HFFc6 (cell line): ENCODE results near the gene HNRNPLL. TPM values are rescaled to one million over a fixed set of nuclear protein-coding genes. Genes with fewer than 3 reads are reported as not detected.

ENCODE experiments used
- DNase-seq: peaks from one replicate; pipeline ENCODE4 v3.0.0-alpha.2; 2018
- H3K27ac Mint-ChIP-seq: 2 replicates; pipeline ENCODE4 v1.8.0; 2020; ENCODE audit warnings: mild to moderate bottlenecking, mixed read lengths
- H3K27me3 Mint-ChIP-seq: 2 replicates; pipeline ENCODE4 v1.8.0; 2021; ENCODE audit warnings: mild to moderate bottlenecking, moderate library complexity, mixed read lengths; ENCODE audit not compliant: insufficient read depth
- H3K36me3 Mint-ChIP-seq: 2 replicates; pipeline ENCODE4 v1.8.0; 2021; ENCODE audit warnings: low read depth, mixed read lengths
- H3K4me1 Mint-ChIP-seq: 2 replicates; pipeline ENCODE4 v1.8.0; 2020; ENCODE audit warnings: low read depth, mixed read lengths
- H3K4me3 Mint-ChIP-seq: 2 replicates; pipeline ENCODE4 v1.8.0; 2020; ENCODE audit warnings: mild to moderate bottlenecking, moderate library complexity, mixed read lengths
- H3K9me3 Mint-ChIP-seq: 2 replicates; pipeline ENCODE4 v1.8.0; 2020; ENCODE audit warnings: mild to moderate bottlenecking, mixed read lengths
- total RNA-seq, 6 experiments: library from RNA; stranded (reverse); fragmentation: NEBNext Ultra II Directional; extraction: Animal tissue kit (Norgen Biotek cat#: 25700); gene quantifications; 2 replicates in 1 of 6; 3 replicates in 5 of 6; pipeline ENCODE4 v1.2.3, GENCODE V29; 2021
- TF ChIP-seq, protein P1 (sequence below): fragments of 200-600 bp; sonication (generic); IDR thresholded peaks from 2 replicates; pipeline ENCODE4 v1.5.0; 2021; ENCODE audit warnings: antibody characterized with exemption, mild to moderate bottlenecking

HNRNPLL gene
- total RNA-seq, 6 experiments from 2014 or later, result 45.5 to 57.5 (median 50.2) TPM

DNA sequence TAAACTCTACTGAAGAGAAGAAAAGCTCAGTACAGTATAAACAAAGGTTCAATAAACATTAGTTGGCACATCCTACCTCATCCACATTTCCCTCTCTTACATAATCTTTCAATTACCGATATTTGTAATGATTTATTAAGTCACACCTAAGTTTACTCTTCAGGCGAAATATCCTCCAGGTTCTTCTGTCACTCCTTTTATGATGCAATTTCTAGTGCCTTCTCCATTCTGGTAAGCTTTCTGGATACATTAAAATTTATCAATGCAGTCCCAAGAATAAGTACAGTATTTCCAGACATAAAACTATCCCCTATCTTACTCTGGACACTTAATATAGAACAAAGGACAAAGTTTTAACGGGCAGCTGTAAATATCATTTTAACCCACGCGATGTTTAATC lies 5.6 kb downstream of the HNRNPLL start:
- Mint-ChIP-seq H3K27ac (no peak overlapping the region), H3K27me3 (no peaks in the 10 kb centered on the region; the same call in 1 of the 2 replicates), H3K4me1 (peaks cover 63% of the 10 kb centered on the region), H3K9me3 (no peaks in the 10 kb centered on the region), H3K36me3 (peaks cover 7% of the 10 kb centered on the region), H3K4me3 (no peak overlapping the region)
- no peak for DNase-seq
- TF ChIP-seq, protein P1, sequence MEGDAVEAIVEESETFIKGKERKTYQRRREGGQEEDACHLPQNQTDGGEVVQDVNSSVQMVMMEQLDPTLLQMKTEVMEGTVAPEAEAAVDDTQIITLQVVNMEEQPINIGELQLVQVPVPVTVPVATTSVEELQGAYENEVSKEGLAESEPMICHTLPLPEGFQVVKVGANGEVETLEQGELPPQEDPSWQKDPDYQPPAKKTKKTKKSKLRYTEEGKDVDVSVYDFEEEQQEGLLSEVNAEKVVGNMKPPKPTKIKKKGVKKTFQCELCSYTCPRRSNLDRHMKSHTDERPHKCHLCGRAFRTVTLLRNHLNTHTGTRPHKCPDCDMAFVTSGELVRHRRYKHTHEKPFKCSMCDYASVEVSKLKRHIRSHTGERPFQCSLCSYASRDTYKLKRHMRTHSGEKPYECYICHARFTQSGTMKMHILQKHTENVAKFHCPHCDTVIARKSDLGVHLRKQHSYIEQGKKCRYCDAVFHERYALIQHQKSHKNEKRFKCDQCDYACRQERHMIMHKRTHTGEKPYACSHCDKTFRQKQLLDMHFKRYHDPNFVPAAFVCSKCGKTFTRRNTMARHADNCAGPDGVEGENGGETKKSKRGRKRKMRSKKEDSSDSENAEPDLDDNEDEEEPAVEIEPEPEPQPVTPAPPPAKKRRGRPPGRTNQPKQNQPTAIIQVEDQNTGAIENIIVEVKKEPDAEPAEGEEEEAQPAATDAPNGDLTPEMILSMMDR, result no peak

DNA sequence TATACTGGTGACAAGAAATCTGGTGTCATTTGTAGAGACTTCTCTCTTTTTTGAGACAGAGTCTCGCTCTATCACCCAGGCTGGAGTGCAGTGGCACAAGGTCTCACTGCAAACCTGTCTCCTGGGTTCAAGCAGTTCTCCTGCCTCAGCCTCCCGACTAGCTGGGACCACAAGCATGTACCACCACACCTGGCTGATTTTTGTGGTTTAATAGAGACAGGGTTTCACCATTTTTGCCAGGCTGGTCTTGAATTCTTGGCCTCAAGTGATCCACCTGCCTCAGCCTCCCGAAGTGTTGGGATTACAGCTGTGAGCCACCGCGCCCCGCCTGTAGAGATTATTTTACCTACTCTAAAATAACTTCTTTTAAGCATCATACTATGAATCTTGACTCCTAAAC lies 6.5 kb downstream of the HNRNPLL start:
- peaks cover 68% of the 10 kb centered on the region for H3K4me1 Mint-ChIP-seq
- peaks cover 7% of the 10 kb centered on the region for H3K36me3 Mint-ChIP-seq
- no peaks in the 10 kb centered on the region for H3K9me3 Mint-ChIP-seq
- TF ChIP-seq, protein P1, result no peak
- H3K27me3 Mint-ChIP-seq, result no peaks in the 10 kb centered on the region; the same call in 1 of the 2 replicates
- no peak overlapping the region for H3K27ac Mint-ChIP-seq
- no peak for DNase-seq
- no peak overlapping the region for H3K4me3 Mint-ChIP-seq

DNA sequence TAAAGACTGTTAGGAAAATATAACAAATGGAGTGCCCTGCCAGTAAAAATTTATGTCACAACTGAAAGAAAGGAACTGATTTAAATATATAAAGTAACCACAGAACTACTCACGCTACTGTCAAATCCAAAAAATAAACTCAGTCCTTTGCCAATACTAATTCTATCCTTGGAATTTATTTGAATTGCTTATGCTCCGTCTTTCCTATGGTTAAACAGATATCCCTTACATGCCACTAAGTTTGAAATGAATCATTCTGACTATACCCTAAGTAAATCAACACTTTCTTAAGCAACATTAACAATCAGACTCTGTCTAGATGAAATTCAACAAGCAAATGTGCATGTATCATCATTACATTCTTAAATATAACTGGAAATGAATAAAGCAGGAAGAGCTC lies 9.8 kb downstream of the HNRNPLL start:
- peak overlapping the region; percentile 6 for H3K27ac Mint-ChIP-seq
- no peaks in the 10 kb centered on the region for H3K9me3 Mint-ChIP-seq
- no peak for DNase-seq
- H3K27me3 Mint-ChIP-seq, result no peaks in the 10 kb centered on the region
- peaks cover 67% of the 10 kb centered on the region for H3K4me1 Mint-ChIP-seq
- peak overlapping the region; percentile 1; the same call in 1 of the 2 replicates for H3K4me3 Mint-ChIP-seq
- TF ChIP-seq, protein P1, result no peak
- H3K36me3 Mint-ChIP-seq, result peaks cover 8% of the 10 kb centered on the region

DNA sequence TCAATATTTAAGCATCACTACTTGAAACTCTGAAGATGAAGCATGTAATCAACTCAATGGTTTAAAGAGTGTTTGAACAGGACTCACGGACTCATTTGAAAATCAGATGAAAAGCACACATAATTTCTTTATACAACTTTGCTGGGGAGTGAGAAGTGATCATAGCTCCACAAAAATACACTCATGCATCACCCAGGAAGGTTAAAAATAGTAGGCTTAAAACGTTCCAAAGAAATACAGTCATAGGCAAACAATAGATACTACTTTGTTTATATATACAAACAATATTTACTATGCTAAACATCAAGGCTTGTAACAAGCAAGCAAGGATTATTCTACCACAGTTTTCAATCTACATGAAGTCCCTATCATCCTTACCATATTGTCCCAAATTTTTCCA lies 11.6 kb downstream of the HNRNPLL start:
- H3K4me1 Mint-ChIP-seq, result peaks cover 63% of the 10 kb centered on the region
- TF ChIP-seq, protein P1, result no peak
- peak overlapping the region; percentile 37 for H3K27ac Mint-ChIP-seq
- no peaks in the 10 kb centered on the region for H3K27me3 Mint-ChIP-seq
- DNase-seq, result no peak
- H3K4me3 Mint-ChIP-seq, result no peak overlapping the region
- peaks cover 19% of the 10 kb centered on the region for H3K36me3 Mint-ChIP-seq
- H3K9me3 Mint-ChIP-seq, result no peaks in the 10 kb centered on the region

DNA sequence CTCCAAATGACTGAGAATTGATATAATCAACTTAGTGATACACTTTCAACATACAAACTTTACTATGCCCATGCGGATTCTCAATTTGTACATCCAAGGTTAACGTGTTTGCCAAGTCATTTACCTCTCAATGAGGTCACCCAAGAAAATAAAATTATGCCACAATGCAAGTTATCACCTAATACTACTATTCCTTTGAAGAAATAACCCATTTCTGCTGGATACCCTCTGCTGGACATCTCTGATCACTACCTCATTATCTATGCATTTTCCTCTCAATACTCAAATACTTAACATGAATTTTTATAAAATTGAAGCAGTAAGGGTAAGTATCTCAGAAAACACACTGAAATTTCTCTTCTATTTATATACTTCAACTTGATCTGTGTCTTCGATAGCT lies 12.7 kb downstream of the HNRNPLL start:
- peak overlapping the region; percentile 42; the same call in 1 of the 2 replicates for H3K27ac Mint-ChIP-seq
- H3K27me3 Mint-ChIP-seq, result no peaks in the 10 kb centered on the region
- H3K4me1 Mint-ChIP-seq, result peaks cover 67% of the 10 kb centered on the region
- DNase-seq, result no peak
- TF ChIP-seq, protein P1, result peak; percentile 56
- H3K36me3 Mint-ChIP-seq, result peaks cover 24% of the 10 kb centered on the region
- H3K4me3 Mint-ChIP-seq, result 0 out of 2 replicates have a peak overlapping the region, but pooled peaks have one; percentile 9
- H3K9me3 Mint-ChIP-seq, result no peaks in the 10 kb centered on the region

DNA sequence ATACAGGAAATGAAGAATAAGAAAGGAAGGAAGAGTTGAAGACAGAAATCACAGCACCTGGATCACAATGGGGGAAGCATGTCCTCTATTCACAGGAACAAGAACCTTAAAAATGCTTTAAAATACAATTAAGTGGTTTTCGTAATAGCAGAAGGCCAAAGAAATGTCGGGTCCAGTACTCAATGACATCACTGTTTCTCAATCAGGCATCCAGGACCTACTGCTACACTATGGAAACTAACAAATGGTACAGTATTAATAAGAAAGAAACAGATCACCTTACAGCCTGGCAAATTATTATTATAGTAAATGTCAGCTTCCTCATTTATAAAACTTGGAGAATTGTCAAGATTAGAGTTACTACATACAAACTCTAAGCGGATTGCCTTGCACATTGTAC lies 15.8 kb downstream of the HNRNPLL start:
- peaks cover 25% of the 10 kb centered on the region for H3K36me3 Mint-ChIP-seq
- no peak overlapping the region for H3K4me3 Mint-ChIP-seq
- H3K4me1 Mint-ChIP-seq, result peaks cover 57% of the 10 kb centered on the region
- TF ChIP-seq, protein P1, result no peak
- no peaks in the 10 kb centered on the region for H3K9me3 Mint-ChIP-seq
- no peak overlapping the region for H3K27ac Mint-ChIP-seq
- DNase-seq, result no peak
- peaks cover 2% of the 10 kb centered on the region; the same call in 1 of the 2 replicates for H3K27me3 Mint-ChIP-seq
